GM18520 (cell line): ENCODE results near the gene CUTC.
"Not testable (repeated sequence)": the region's sequence is repeated elsewhere in the genome, so short reads cannot be mapped to it uniquely, and the experiment has no call there.

ENCODE experiments used
- ATAC-seq: cut with Tn5 transposase; IDR thresholded peaks from one replicate; pipeline ENCODE4 v1.9.1; 2021; ENCODE audit not compliant: unreplicated experiment

The CUTC gene

DNA sequence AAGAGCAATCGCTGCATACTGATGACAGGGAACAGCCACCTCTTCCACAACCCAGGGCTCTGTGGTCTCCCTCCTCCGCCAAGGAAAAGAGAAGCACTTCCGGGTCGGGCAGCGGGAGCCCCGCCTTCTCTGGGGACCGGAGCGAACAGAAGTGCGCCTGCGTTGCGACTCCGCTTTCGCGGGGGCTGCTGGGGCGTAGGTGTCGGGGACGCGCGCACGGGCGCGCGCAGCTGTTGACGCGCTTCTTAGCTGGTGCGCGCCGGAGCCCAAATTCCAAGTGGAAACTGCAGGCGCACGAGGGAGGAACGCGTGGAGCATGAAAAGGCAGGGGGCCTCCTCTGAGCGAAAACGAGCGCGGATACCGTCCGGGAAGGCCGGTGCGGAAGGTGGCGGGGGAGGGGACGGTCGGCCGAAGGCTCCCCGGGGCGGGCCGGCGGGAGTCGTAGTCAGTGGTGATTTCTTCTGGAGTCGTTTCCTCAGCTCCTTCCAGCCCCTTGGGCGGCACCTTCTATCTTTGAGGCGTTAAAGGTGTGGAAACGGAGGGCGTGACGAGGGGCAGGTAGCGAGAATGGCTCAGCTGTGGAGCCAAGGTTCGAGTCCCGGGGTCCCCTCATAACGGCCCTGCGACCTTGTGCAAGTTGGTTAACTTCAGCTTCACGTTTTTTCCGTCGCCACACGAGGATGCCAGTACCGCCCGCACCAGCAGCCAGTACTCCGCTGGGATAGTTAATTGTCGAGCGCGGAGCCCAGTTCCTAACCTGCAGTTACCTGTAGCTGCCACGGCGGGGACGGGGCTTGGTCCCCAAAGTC, at the start of gene CUTC, which contains the start of gene COX15:
CUTC (plus strand) TSS at position 202 of the 810 bp plus-strand sequence; CDS start at position 317, 115 bp downstream.
COX15 (minus strand) TSS at position 95 of the 810 bp plus-strand sequence; CDS start at position 17, 78 bp downstream.
- peak; percentile 62 for ATAC-seq

DNA sequence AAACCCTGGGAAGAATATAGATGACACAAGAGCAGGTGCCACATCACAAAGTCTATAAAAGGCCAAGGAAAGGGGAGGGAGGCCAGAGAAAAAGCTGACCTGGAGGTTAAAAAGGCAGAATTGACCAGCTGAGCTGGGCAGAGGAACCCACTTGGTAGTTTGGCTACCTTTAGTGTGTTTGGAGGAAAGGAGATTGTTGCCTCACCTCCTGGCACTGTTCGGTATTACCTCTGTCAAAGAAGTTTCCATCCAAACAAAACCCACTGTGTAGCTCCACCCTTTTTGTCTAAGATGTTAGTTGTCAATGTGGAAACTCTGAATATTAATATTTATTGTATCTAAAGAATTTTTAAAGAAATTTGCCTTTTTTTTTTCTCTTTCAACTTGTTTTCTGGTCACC, 49.3 kb upstream of the CUTC start:
- ATAC-seq = no peak

GRCh38 chr10:99685597-99685967, 46.5 kb upstream of the CUTC start:
- no peak for ATAC-seq

DNA sequence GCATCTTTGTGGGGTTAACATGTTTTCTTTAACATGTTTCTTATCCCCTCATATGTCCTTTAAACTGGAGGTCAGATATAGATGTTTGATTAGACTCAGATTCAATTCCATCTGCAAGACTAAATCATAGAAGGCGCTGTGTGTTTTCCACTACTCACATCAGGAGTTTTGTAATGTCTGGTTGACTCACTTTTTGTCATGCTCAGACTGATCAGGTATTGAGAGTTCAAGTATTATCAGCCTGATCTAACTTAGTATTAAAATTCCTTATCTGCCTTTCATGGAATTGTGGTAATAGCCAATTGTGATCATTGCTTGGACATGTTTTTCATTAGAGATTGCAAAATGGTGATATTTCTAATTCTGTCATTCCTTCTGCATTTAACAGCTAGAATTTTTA, 42.6 kb upstream of the CUTC start:
- ATAC-seq = no peak

- no peak for ATAC-seq
Measured at GRCh38 chr10:99693933-99694583, 38.0 kb upstream of the CUTC start.

- ATAC-seq = no peak
Measured at GRCh38 chr10:99695761-99696160, 36.3 kb upstream of the CUTC start.

- ATAC-seq = no peak
Measured at GRCh38 chr10:99698504-99699080, 33.4 kb upstream of the CUTC start.

DNA sequence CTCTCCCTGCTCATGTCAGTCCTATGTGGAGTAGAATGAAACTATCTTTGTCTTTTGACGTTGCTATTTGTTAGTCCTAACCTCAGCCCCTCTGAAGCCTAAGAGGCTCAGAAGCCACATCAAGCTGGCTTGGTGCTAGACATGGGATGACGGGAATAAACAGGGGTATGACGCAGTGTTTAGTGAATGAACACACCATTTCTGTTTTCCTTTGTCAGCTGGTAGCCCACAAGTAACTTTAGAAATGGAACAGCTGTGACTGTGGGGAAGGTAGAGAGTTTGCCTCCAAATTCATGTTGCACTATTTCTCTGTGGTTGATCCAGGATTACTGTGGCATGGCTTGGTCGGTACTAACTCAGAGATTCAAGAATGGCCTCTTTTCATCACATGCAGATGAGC, 31.4 kb upstream of the CUTC start:
- no peak for ATAC-seq

DNA sequence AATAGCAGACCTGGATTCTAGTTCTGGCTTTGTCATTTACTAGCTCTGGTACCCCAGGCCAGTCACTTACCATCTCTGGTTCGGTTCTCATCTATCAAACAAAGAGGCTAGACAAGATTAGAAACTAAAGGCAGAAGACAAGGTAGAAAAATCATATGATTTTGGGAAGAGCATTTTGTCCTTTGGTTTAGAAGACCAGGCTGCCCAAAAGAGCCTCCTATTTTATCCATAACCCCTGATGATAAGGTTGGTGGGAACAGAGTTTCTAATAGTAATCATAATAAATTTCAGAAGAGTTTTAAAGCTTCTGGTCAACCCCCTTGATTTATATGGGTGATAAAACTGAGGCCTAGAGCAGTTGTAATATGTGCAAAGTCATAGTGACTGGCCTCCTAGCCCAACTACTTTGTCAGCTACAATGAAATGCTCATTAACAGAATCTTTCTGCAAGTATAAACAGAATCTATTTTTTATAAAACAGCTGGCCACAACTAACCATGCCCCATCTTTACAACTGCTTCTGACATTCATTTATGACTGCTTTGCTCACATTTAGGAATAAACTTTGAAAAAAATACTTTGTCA, 23.5 kb upstream of the CUTC start:
- ATAC-seq = no peak

- ATAC-seq = peak; percentile 73
Measured at GRCh38 chr10:99709480-99710229, 22.4 kb upstream of the CUTC start.

DNA sequence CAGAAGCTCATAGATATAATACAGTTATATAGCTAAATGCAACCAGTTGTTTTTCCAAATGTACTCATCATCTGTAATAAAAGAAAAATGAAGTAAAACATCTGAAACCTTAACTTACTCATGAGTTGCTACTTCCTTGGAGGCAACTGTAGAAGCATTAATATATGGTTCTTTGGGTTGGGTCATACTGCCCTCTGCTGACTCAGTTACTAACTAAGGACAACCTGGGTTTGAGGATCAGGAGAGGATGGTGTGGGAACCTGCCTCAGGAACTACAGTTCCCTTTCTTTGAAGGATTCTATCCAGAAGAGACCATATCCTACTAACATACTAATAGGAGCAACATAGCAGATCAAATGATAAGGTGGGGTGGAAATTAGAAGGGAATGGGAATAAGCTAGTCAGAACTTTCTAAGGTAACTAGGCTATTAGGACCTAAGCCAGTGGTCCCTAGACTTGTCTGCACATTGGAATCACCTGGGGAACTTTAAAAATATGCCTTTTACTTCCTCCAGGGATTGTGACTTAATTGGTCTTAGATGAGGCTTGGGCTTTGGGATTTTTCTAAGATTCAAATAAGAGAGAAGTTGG, 20.8 kb upstream of the CUTC start:
- ATAC-seq = no peak

- ATAC-seq = no peak
Measured at GRCh38 chr10:99714446-99714845, 17.6 kb upstream of the CUTC start.

DNA sequence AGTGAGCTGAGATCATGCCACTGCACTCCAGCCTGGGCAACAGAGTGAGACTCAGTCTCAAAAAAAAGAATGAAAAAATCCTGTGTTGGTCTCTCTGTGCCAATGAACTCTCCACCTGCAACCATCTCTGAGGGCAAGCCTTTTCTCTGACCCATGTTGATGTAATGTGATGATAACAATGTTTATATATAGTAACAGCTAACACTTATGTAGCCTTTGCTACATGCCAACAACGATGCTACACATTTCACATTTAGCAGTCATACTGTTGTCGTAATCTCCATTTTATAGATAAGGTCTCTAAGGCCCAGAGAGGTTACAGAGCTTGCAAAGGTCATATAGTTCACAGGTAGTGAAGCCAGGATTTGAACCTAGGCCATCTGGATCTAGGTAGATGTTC, 11.6 kb upstream of the CUTC start:
- no peak for ATAC-seq

DNA sequence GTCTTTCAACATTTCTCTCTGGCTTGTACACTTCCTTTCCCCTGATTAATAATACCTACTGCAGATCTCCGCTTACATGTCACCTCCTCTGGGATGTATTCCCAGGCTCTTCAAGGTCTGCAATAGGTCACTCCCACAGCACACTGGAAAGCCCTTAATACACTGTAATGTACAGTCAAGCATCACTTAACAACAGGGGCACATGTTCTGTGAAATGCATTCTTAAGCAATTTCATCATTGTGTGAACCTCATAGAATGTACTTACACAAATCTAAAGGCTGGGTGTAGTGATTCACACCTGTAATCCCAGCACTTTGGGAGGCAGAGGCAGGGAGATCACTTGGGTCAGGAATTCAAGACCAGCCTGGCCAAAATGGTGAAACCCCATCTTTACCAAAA, 2.0 kb upstream of the CUTC start:
- ATAC-seq = no peak

GRCh38 chr10:99731306-99732032, 565 bp upstream of the CUTC start:
- no peak for ATAC-seq

DNA sequence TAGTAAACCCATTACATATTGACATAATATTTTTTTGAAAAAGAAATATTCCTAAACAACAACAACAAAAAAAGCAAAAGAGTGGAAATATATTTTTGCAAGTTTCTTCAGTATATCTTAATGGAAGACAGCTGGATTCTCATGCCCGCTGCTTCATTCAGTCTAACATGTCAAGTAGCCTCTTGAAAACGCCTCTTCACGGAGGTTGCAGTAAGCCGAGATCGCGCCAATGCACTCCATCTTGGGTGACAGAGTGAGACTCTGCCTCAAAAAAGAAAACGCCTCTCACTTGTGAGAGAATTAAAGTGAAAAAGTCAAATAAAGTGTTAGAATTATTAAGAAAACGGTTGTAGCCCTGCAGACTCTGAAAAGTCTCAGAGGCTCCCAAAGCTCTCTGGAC, 1.3 kb downstream of the CUTC start:
- ATAC-seq = no peak

GRCh38 chr10:99734111-99734510, 2.1 kb downstream of the CUTC start:
- ATAC-seq = not testable (repeated sequence)

DNA sequence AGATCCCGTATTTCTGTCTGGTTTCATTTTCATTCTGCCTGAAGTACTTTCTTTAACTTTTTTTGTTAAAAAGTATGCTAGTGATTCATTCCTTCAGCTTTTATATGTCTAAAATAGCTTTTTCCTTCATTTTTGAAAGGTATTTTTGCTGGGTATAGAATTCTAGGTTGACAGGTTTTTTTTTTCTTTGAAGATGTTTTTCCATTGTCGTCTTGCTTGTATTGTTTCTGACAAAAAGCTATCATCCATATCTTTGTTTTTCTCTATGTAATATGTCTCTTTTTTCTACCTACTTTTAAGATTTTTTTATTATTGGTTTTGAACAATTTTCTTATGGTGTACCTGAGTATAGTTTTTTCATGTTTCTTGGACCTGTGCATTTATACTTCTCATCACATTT, 8.2 kb downstream of the CUTC start:
- ATAC-seq = no peak

DNA sequence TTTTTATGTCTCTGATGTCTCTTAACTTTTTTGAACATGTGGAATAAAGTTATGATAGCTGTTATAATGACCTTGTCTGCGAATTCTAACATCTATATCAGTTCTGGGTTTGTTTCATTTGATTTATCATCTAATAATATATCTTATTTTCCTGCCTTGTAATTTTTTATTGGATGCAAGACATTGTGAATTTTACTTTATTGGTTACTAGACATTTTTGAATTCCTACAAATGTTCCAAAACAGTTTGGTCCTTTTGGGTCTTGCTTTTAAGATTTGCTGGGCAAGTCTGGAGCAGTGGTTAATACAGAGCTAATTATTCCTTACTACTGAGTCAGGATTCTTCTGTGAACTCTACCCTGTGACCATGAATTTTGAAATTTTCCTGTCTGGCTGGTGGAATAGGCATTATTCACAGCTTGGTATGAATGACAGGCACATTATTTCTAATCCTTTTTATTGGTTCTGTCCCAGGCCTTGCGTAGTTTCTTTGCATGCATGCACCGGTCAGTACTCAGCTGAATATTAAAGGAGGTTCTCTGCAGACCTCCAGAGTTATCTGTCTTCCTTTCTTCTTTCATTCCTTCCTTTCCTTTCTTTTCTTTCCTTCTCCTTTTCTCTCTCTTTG, 9.0 kb downstream of the CUTC start:
- ATAC-seq = no peak

DNA sequence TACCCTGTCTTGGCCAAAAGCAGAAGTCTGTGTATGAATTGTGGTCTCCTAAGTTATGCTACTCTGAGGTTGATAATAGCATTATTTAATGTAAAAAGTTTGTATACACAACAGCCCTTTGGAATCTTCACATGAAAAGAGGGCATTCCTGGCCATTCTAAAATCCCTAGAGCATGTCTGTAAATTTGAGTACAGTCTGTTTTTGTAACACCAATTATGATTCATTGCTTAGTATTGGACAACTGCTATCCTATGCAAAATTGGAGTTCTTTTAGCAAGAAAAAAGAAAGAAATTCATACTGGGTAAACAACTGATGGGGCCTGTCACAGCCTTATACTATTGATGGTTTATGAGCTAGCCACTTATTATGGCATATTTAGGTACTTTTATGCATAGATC, 10.2 kb downstream of the CUTC start:
- no peak for ATAC-seq
